DMS79 (cell line): ENCODE results near the gene PER3.
"Not testable (repeated sequence)": the region's sequence is repeated elsewhere in the genome, so short reads cannot be mapped to it uniquely, and the experiment has no call there.

Experiments
- DNase-seq: peaks from one replicate; lab custom pipeline; 2025; lab: John Stamatoyannopoulos, UW

PER3 gene

DNA sequence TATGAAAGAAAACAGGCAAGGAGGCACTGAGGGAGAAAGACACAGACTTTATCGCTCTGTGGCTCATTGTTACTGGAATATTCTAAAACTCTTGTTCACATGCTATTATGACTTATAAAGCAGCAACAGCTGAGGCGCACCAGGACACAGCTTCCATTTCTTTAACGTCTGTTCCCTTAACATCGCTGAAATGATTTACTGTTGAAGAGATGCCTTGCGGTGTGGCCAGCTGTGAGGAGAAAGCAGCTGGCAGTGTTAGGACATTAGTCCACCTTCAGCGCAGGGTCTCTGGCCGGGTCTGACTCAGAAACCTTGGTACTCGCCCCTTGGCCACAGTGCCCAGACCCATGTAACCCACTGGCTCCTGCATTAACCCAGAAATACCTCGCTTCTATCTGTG is 3.1 kb upstream of the PER3 start:
- no peak for DNase-seq

DNA sequence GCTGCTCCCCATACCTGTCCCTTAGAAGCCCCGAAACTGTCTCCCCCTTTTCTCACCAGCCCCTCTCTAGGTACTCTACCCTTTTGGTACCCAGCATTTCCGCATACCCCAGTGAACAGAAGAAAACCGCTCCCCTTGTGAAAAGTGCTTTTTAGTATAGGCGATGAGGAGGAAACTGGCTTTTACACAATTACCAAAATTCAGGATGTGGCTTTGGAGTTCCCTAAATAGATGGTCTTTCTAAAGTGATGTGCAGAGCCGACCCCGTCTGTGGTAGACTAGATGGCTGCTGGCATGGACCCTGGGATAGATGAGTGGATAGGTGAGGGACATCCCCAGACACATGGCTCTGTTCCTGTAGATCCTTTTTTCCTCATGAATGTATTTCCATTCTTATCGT is 2.6 kb upstream of the PER3 start:
- no peak for DNase-seq

DNA sequence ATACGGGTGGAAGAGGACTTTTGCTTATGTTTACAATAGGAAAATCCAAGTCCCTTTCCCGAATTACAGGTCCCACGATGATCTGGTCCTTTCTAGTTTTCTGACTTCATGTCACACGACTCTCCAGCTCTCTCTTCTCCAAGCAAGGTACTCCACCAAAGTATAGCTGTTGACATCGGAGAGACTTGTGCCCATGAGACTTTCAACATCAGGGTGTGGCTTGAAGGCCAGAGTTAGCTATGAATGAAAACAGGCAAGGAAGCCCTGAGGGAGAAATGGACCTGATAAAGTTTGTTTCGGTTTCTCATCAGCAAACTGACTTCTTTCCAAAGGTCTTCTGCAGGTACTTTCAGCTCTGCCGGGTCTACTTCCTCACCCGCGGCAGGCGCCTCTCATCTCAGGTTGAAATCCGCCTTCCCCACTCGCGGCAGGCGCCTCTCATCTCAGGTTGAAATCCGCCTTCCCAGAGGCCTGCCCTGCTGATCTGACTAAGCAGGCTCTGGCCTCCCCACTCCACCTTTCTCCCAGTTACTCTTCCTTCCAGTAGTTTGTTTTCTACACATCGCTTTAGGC is 2.1 kb upstream of the PER3 start:
- no peak for DNase-seq

DNA sequence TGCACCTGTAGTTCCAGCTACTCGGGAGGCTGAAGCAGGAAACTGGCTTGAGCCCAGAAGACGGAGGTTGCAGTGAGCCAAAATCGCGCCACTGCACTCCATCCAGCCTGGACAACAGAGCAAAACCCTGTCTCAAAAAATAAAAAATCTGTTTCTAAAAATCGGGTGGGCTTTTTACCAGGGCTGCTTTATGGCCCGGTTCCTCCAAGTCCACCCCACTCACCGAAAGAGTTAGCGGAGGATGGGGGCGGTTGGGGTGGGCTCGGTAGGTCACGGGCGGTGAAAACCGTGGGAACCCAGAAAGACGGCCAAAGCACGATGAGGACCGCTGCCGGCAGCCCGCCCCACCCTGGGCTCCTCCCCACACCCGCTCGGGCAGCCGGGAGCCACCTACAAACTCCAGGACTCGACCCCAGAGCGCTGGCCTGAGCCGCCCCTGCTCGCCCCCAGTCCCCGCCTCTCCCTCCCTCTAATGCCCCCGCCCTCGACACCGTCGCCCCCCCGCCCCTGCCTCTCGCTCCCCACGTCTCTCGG is 846 bp upstream of the PER3 start:
- peak; percentile 68 for DNase-seq

DNA sequence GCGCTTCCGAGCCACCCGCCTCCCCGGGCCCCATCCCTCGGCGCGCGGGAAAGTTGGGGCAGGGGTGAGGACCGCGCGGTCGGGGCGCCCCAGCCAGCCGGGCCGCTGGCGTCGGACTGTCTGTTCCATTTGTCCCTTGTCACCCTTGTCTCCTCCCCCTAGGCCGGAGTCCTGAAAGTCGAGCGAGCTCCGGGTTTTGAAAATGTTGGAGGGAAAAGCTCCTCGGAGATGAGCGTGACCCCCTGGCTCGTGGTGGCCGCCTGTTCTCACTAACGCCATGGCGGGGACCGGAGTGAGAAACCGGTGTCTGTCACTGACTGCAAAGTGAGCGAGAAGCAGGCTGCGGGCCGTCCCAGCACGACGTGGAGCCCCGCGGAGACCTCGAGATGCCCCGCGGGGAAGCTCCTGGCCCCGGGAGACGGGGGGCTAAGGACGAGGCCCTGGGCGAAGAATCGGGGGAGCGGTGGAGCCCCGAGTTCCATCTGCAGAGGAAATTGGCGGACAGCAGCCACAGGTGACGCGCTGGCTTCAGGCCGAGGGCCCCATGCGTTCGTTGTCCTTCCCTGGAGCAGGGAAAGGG is 491 bp downstream of the PER3 start:
- DNase-seq: peak; percentile 50

GRCh38 chr1:7785108-7785507 is 1.0 kb downstream of the PER3 start:
- DNase-seq: no peak

DNA sequence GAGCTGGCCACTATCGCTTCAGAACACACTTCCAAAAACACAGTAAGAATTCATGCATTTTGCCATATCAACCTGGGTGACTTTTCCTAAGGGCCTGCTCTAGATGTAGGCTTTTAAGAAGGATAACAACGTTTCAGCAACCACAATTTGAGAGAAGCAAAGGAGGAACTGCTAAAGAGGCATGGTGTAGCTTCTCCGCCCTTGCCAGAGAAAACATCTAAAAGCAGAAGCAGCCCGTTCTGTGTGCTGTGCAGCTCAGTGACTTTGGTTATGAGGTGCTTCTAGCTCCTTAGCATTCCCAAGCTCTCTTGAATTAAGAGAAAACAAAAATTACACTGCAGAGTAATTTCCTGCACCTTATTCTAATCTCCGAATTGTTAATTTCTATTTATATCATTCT is 2.7 kb downstream of the PER3 start:
- no peak for DNase-seq

DNA sequence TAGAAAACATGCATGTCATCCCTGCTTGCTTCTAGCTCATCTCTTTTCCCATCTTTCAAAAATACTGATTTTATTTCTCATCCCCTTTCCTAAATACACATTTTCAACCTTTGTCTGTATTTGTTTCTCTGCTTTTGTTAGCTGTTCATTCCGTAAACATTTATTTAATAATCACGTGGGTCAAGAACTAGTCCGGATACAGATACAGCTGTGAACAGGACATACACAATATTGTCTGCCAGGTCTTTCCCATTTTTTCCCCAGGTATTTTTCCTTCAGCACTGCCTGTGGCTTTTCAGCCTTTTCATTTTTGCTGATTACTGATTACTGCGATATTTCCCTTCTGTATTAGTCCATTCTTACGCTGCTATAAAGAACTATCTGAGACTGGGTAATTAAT is 5.7 kb downstream of the PER3 start:
- no peak for DNase-seq

DNA sequence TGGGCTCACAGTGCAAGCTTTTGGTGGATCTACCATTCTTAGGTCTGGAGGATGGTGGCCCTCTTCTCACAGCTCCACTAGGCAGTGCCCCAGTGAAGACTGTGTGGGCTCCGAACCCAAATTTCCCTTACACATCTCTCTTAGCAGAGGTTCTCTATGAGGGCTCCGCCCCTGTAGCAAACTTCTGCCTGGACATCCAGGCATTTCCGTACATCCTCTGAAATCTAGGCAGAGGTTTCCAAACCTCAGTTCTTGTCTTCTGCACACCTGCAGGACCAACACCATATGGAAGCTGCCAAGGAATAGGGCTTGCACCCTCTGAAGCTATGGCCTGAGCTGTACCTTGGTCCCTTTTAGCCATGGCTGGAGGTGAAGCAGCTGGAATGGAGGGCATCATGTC is 6.9 kb downstream of the PER3 start:
- not testable (repeated sequence) for DNase-seq

DNA sequence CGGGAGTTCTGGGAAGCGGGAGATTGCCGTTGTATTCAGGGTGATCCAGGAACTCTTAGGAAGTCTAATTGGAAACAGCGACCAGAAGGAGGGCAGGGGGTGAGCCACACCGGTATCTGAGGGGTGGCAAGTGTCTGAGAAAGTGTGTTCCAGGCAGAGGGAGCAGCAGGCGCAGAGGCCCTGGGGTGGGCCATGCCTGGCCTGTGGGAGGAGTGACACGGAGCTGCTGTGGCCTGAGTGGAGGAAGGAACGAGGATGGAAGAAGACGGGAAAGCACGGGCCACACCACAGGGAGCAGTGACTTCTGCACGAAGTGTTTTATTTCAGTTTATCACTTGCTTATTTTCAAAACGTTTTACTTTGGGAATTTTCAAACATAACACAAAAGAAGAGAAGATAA is 11.3 kb downstream of the PER3 start:
- no peak for DNase-seq

GRCh38 chr1:7805460-7805859 is 21.4 kb downstream of the PER3 start:
- no peak for DNase-seq

DNA sequence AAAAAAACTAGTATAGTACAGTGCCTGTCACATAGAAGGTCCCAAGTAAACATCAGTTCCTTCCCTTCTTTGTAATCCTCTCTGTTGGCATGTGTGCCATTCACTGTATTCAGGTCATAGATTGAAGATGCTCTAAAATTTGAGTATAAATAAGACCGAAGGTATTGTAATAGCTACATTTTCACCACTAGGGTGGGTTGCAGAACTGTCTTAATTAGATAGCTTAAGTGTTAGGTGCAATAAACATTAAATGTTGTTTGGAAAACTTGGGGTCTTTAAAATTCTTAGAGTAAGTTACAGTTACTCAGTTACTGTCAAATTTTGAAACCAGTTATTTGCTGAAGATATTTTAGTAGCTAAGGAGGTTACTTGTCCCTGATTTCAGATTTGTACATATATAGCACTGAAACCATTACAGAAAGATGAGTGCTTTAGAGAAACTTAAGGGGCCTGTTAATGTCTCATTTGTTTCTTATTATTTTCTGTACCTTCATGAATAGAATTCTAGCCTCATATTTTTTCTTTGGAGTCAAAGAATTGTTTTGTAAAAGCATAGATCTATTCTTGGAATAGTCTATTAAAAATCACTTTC is 24.3 kb downstream of the PER3 start:
- no peak for DNase-seq

- no peak for DNase-seq
These were observed 25.7 kb downstream of the PER3 start for GRCh38 chr1:7809742-7810141.

- DNase-seq: no peak
These were observed 26.3 kb downstream of the PER3 start for GRCh38 chr1:7810395-7810794.

- DNase-seq: no peak
These were observed 27.4 kb downstream of the PER3 start for GRCh38 chr1:7811476-7811875.

DNA sequence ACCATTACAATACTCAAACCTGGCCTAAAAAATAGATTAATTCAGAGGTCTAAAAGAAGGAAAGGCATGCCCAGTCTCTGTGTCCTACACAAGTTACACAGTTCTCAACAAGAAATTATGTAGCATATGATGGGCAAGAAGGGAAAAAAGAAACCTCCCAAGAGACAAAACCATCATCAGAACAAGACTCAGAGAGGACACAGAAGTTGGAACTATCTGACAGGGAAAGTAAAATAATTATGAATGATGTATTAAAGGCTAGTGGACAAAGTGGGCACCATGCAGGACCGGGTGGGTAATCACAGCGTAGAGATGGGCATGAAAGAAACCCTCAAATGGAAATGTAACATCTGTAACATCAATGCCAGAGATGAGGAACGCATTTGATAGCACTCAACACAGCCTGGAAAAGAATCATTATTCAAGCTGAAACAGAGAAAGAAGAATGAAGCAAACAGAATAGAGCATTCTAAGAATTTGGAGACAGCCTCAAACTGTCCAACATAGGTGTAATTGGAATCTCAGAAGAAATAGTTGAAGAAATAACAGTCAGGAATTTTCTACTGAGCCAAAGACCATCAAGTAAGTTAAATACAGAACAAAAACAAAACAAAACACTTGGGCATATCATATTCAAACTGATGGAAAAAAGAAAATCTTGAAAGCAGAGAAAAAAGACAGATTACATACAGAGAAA is 29.7 kb downstream of the PER3 start:
- no peak for DNase-seq

- no peak for DNase-seq
These were observed 37.2 kb downstream of the PER3 start for GRCh38 chr1:7821282-7821681.

GRCh38 chr1:7824701-7825100 is 40.6 kb downstream of the PER3 start:
- DNase-seq: no peak

- no peak for DNase-seq
These were observed 42.3 kb downstream of the PER3 start for GRCh38 chr1:7826363-7826762.

- DNase-seq: no peak
These were observed 43.2 kb downstream of the PER3 start for GRCh38 chr1:7827126-7827955.

- no peak for DNase-seq
These were observed 47.4 kb downstream of the PER3 start for GRCh38 chr1:7831458-7831857.

GRCh38 chr1:7833035-7833434 is 48.9 kb downstream of the PER3 start:
- no peak for DNase-seq
